Mesenchymal stem cell (in vitro differentiated cells and primary cell): ENCODE data around the gene KLHL29.

Experiments
- DNase-seq: peaks from one replicate; pipeline ENCODE4 v3.0.0-alpha.2; 2013
- H2AFZ ChIP-seq: one replicate; pipeline ENCODE4 v1.6.1; 2013; ENCODE audit warnings: low read depth, mild to moderate bottlenecking, control low read depth, inconsistent platforms, low read length, moderate library complexity
- H2AK5ac ChIP-seq: 2 replicates; pipeline ENCODE4 v1.6.1; 2013; ENCODE audit warnings: low read length, moderate library complexity, mild to moderate bottlenecking, inconsistent platforms; ENCODE audit not compliant: severe bottlenecking
- H2BK120ac ChIP-seq: one replicate; pipeline ENCODE4 v1.6.1; 2013; ENCODE audit warnings: low read depth, mild to moderate bottlenecking, inconsistent platforms, low read length, moderate library complexity
- H2BK12ac ChIP-seq, 2 experiments: one replicate each; pipeline ENCODE4 v1.6.1; 2013; ENCODE audit warnings: inconsistent platforms in 2 of 2, low read length in 2 of 2, mild to moderate bottlenecking in 2 of 2, moderate library complexity in 2 of 2, control low read depth in 1 of 2
- H2BK15ac ChIP-seq: one replicate; pipeline ENCODE4 v1.6.1; 2013; ENCODE audit warnings: mild to moderate bottlenecking, low read depth, inconsistent platforms; ENCODE audit not compliant: poor library complexity, severe bottlenecking
- H2BK5ac ChIP-seq: 2 replicates; pipeline ENCODE4 v1.6.1; 2013; ENCODE audit warnings: low read depth, mild to moderate bottlenecking, low read length, control low read depth, inconsistent platforms; ENCODE audit not compliant: poor library complexity, severe bottlenecking
- H3K14ac ChIP-seq, 2 experiments: one replicate each; pipeline ENCODE4 v1.6.1; 2013; ENCODE audit warnings: inconsistent platforms in 2 of 2, low read length in 2 of 2, control low read depth in 1 of 2, mild to moderate bottlenecking in 1 of 2, moderate library complexity in 1 of 2
- H3K18ac ChIP-seq, 2 experiments: one replicate each; pipeline ENCODE4 v1.6.1; 2013; ENCODE audit warnings: inconsistent platforms in 2 of 2, low read length in 2 of 2, control low read depth in 1 of 2, low read depth in 1 of 2, mild to moderate bottlenecking in 1 of 2
- H3K23ac ChIP-seq, 2 experiments: one replicate each; pipeline ENCODE4 v1.6.1; 2013; ENCODE audit warnings: inconsistent platforms in 2 of 2, low read length in 2 of 2, mild to moderate bottlenecking in 2 of 2, moderate library complexity in 2 of 2, control low read depth in 1 of 2
- H3K27ac ChIP-seq: 2 replicates; pipeline ENCODE4 v1.5.1; 2013; ENCODE audit warnings: mild to moderate bottlenecking, moderate library complexity, low read length, control low read depth, inconsistent platforms; ENCODE audit not compliant: poor library complexity, severe bottlenecking
- H3K27me3 ChIP-seq, 2 experiments: 2 replicates each; pipeline versions ENCODE4 v1.6.1 to v1.7.0; 2013; ENCODE audit warnings: low read length in 2 of 2, mild to moderate bottlenecking in 2 of 2, moderate library complexity in 2 of 2, control low read depth in 1 of 2, inconsistent platforms in 1 of 2; ENCODE audit not compliant: control insufficient read depth in 1 of 2, insufficient read depth in 1 of 2
- H3K36me3 ChIP-seq, 2 experiments: 2 replicates each; pipeline versions ENCODE4 v1.6.1 to v1.7.0; 2013; ENCODE audit warnings: low read length in 2 of 2, control low read depth in 1 of 2, inconsistent platforms in 1 of 2, low read depth in 1 of 2, mild to moderate bottlenecking in 1 of 2; ENCODE audit not compliant: insufficient read depth in 2 of 2, control insufficient read depth in 1 of 2
- H3K4ac ChIP-seq, 2 experiments: one replicate each; pipeline ENCODE4 v1.6.1; 2013; ENCODE audit warnings: inconsistent platforms in 2 of 2, low read length in 2 of 2, mild to moderate bottlenecking in 2 of 2, moderate library complexity in 2 of 2, control low read depth in 1 of 2, low read depth in 1 of 2
- H3K4me1 ChIP-seq: 2 replicates; pipeline ENCODE4 v1.6.1; 2013; ENCODE audit warnings: low read depth, low read length, control low read depth; ENCODE audit not compliant: control insufficient read depth, insufficient read depth
- H3K4me2 ChIP-seq: 2 replicates; pipeline ENCODE4 v1.6.1; 2013; ENCODE audit warnings: low read length, mild to moderate bottlenecking, inconsistent platforms; ENCODE audit not compliant: poor library complexity, severe bottlenecking
- H3K4me3 ChIP-seq, 2 experiments: 2 replicates each; pipeline versions ENCODE4 v1.5.1 to v1.7.0; 2013; ENCODE audit warnings: low read length in 2 of 2, mild to moderate bottlenecking in 2 of 2, control low read depth in 1 of 2, low read depth in 1 of 2; ENCODE audit not compliant: insufficient read depth in 1 of 2
- H3K79me1 ChIP-seq: replicated peaks from 2 replicates; pipeline ENCODE4 v1.6.1; 2013; ENCODE audit warnings: mild to moderate bottlenecking, control low read depth, low read length, inconsistent platforms; ENCODE audit not compliant: poor library complexity, severe bottlenecking
- H3K9ac ChIP-seq: 2 replicates; pipeline ENCODE4 v1.7.0; 2013; ENCODE audit warnings: mild to moderate bottlenecking, low read length, moderate library complexity
- H3K9me3 ChIP-seq: 2 replicates; pipeline ENCODE4 v1.7.0; 2013; ENCODE audit warnings: mild to moderate bottlenecking, low read length; ENCODE audit not compliant: control insufficient read depth
- H4K8ac ChIP-seq: one replicate; pipeline ENCODE4 v1.6.1; 2013; ENCODE audit warnings: inconsistent platforms, mild to moderate bottlenecking, low read length, moderate library complexity
- H4K91ac ChIP-seq: one replicate; pipeline ENCODE4 v1.6.1; 2013; ENCODE audit warnings: mild to moderate bottlenecking, low read length, inconsistent platforms
- WGBS: methylation state at CpG from one replicate; pipeline ENCODE4 v1.1.7; 2013; ENCODE audit warnings: mixed read lengths; 5-methylcytosine and 5-hydroxymethylcytosine counted together

The KLHL29 gene

DNA sequence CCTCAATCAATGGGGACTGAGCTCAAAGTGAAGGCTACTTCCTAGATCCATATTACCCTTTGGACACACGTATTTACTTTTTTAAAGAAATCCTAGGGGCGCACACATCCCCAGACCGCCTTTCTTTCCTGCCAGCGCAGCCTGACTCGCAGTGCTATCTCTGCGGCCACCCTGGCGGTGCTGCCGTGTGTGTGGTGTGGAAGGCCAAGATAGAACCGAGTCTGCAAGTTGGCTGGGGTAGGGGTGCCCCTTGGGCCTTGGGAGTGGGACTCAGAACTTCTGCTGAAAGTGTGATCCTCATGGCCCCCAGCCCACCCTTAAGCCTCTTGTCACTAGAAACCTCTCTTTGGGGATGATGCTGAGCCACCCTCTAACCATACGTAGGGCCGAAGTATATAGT lies 143.7 kb downstream of the KLHL29 start:
- Histone ChIP-seq H3K27me3 (no peaks in the 10 kb centered on the region), H3K9ac (no peak overlapping the region), H3K4me3 (no peak overlapping the region), H3K4ac (no peak overlapping the region), H3K9me3 (no peaks in the 10 kb centered on the region), H2BK5ac (no peak overlapping the region), H3K79me1 (peaks cover 4% of the 10 kb centered on the region), H3K27ac (no peak overlapping the region), H3K36me3 (no peaks in the 10 kb centered on the region), H4K8ac (no peak overlapping the region), H2BK120ac (no peak overlapping the region), H2AFZ (no peak overlapping the region), H2BK15ac (no peak overlapping the region), H3K23ac (no peak overlapping the region), H3K18ac (no peak overlapping the region), H3K4me1 (peaks cover 46% of the 10 kb centered on the region), H3K4me2 (no peak overlapping the region), H2BK12ac (no peak overlapping the region), H2AK5ac (no peak overlapping the region), H4K91ac (no peak overlapping the region), H3K14ac (no peak overlapping the region)
- DNase-seq = no peak
- 96% methylated on average over 11 of the region's 11 CpGs for WGBS

DNA sequence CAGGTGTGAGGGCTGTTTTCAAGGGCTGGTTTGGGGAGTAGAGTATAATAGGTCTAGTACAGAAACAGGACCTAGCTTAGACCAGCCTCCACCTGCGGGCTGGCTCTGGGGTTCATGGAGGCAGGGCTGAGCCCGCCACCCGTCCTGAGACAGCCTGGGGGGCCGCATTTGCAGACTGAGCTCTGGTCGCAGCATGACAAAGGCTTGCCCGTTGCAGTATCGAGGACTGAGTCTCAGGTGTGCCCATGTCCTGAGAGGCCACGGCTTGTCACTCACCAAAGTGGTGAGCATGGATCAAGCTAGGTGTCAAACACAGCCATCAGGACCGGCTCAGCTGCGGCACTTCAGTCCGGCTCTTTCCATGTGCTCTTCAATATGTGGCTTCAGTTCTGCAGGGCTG lies 144.7 kb downstream of the KLHL29 start:
- Histone ChIP-seq H3K18ac (no peak overlapping the region), H3K4ac (no peak overlapping the region), H3K79me1 (peaks cover 4% of the 10 kb centered on the region), H3K4me3 (no peak overlapping the region), H2BK12ac (no peak overlapping the region), H3K4me1 (peaks cover 38% of the 10 kb centered on the region), H3K23ac (no peak overlapping the region), H2BK5ac (no peak overlapping the region), H2AK5ac (no peak overlapping the region), H3K27me3 (no peaks in the 10 kb centered on the region), H2BK15ac (no peak overlapping the region), H2BK120ac (no peak overlapping the region), H3K14ac (no peak overlapping the region), H3K4me2 (no peak overlapping the region), H4K8ac (no peak overlapping the region), H4K91ac (no peak overlapping the region), H3K9ac (no peak overlapping the region), H3K9me3 (no peaks in the 10 kb centered on the region), H2AFZ (no peak overlapping the region), H3K27ac (no peak overlapping the region), H3K36me3 (no peaks in the 10 kb centered on the region)
- WGBS = 96% methylated on average over 11 of the region's 11 CpGs
- DNase-seq = no peak

DNA sequence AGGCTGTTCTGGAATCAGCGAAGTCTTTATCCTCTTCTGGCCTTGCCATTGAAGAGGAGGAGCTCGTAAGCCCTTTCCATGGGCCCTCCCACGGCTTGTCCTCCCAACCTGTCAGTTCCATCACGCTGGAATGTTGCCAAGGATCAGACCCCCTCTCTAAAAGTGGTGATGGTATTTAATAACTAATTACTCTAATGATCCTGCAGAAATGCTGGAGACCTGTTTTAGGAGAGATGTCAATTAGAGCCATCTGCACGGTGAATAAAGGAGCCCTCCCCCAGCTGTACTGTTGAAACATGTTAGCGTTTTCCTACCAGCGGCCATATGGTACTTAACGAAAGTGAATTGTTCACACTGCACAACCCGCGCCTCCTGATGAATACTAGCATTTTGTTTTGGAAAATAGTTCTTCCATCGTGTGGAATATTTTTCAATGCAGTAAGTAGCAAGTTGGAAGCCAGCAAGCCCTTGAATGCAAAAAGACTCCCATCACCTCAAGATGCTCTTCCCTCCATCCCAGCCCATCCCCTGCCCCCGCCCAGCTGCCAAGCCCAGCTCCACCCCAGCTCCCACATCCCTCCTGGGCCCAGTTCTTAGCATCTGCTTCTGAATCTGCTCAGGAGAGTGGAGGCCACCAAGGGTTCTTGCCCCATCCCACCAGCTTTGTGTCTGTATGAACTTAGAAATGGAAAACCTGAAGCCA lies 145.4 kb downstream of the KLHL29 start:
- Histone ChIP-seq H3K4me1 (peaks cover 33% of the 10 kb centered on the region), H3K14ac (no peak overlapping the region), H3K36me3 (no peaks in the 10 kb centered on the region), H3K4ac (no peak overlapping the region), H4K91ac (no peak overlapping the region), H2BK5ac (no peak overlapping the region), H2AK5ac (no peak overlapping the region), H3K23ac (no peak overlapping the region), H3K9ac (no peak overlapping the region), H3K27ac (no peak overlapping the region), H2BK15ac (no peak overlapping the region), H2AFZ (no peak overlapping the region), H4K8ac (no peak overlapping the region), H3K79me1 (peaks cover 6% of the 10 kb centered on the region), H2BK12ac (no peak overlapping the region), H3K27me3 (no peaks in the 10 kb centered on the region), H3K4me3 (no peak overlapping the region), H3K9me3 (no peaks in the 10 kb centered on the region), H3K4me2 (no peak overlapping the region), H3K18ac (no peak overlapping the region), H2BK120ac (no peak overlapping the region)
- no peak for DNase-seq
- WGBS = 97% methylated on average over 9 of the region's 12 CpGs

DNA sequence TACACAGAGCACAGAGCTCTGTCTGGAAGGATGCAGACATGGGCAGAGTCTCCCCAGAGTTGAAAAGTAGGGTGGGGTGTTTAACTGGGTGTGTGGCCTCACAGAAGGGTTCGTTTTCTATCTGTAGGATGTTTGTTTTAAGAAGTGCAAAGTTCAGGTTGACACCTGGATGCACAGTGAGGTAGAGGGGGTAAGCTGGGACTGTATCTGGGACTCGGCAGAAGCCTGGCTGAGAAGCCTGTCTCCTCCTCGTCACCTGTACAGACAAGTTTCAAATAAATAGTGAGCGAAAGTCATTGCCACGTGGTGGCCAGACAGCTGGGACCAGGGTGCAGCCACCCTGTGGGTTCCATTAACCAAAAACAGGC lies 145.9 kb downstream of the KLHL29 start:
- Histone ChIP-seq H3K27ac (no peak overlapping the region), H3K23ac (no peak overlapping the region), H3K79me1 (peaks cover 6% of the 10 kb centered on the region), H2AFZ (no peak overlapping the region), H3K4ac (no peak overlapping the region), H3K4me3 (no peak overlapping the region), H3K14ac (no peak overlapping the region), H4K91ac (no peak overlapping the region), H3K36me3 (no peaks in the 10 kb centered on the region), H2AK5ac (no peak overlapping the region), H3K9ac (no peak overlapping the region), H3K4me1 (peaks cover 32% of the 10 kb centered on the region), H3K27me3 (no peaks in the 10 kb centered on the region), H2BK15ac (no peak overlapping the region), H2BK5ac (no peak overlapping the region), H3K18ac (no peak overlapping the region), H2BK12ac (no peak overlapping the region), H2BK120ac (no peak overlapping the region), H3K4me2 (no peak overlapping the region), H4K8ac (no peak overlapping the region), H3K9me3 (no peaks in the 10 kb centered on the region)
- 89% methylated on average over 5 of the region's 5 CpGs for WGBS
- DNase-seq = no peak
